Measurements from ENCODE around the gene MOV10L1.
"Not testable (repeated sequence)": the region's sequence is repeated elsewhere in the genome, so short reads cannot be mapped to it uniquely, and the experiment has no call there.

MOV10L1 gene

DNA sequence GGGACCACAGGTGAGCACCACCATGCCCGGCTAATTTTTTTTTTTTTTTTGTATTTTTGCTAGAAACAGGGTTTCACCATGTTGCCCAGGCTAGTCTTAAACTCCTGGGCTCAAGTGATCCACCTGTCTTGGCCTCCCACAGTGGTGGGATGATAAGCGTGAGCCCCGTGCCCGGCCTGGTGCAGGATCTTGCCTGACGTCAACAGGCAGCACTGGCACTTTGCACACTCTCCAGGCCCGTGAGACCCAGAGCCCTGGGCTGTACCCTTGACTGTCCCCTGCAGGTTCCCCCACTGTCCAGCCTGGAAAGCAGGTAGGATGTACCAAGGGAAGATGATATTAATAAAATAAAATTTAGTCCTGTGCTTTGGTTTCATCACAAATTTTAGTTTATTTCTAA lies 51.7 kb downstream of the MOV10L1 start:
- DNase-seq: no peak

- DNase-seq: no peak
Measured at GRCh38 chr22:50141891-50142363, 52.1 kb downstream of the MOV10L1 start.

DNA sequence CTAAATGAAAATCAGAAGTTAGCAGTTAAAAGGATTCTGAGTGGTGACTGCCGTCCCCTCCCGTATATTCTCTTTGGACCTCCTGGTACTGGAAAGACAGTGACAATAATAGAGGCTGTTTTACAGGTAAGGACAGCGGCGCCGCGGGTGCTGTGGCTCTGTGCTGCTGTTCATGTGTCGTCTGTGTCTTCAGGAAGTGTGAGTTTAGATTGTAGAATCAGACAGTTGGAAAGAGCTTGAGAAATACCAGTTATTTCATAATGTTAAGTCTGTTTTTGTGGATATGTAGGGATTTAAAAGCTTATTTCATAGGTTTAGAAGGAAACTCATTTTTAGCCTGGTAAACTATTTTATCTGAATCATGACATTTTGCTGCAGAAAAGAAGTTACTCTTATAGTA lies 53.3 kb downstream of the MOV10L1 start:
- no peak for DNase-seq

DNA sequence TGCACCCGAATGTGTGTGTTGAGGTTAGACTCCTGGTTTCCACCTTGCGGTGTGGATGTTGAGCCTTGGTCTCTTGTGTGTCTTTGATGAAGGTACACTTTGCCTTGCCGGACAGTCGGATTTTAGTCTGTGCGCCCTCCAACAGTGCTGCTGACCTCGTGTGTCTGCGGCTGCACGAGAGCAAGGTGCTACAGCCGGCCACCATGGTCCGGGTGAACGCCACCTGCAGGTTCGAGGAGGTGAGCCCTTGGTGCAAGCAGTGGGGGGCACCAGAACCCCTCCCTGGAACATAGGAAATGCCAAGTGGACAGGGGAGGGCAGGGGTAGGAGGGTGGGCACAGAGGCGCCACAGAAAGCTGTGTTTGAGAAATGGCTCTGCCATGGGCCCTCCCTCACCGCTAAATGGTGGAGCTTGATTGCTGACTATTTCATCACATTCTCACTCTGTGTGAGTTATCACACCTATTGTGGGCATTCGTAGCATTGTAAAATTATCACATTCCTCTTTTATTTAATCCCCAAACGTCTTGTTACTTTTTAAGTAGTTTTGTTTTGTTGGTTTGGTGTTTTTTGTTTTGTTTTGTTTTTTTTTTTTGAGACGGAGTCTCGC lies 54.3 kb downstream of the MOV10L1 start:
- DNase-seq: no peak

- DNase-seq: no peak
Measured at GRCh38 chr22:50145721-50146438, 56.1 kb downstream of the MOV10L1 start.

DNA sequence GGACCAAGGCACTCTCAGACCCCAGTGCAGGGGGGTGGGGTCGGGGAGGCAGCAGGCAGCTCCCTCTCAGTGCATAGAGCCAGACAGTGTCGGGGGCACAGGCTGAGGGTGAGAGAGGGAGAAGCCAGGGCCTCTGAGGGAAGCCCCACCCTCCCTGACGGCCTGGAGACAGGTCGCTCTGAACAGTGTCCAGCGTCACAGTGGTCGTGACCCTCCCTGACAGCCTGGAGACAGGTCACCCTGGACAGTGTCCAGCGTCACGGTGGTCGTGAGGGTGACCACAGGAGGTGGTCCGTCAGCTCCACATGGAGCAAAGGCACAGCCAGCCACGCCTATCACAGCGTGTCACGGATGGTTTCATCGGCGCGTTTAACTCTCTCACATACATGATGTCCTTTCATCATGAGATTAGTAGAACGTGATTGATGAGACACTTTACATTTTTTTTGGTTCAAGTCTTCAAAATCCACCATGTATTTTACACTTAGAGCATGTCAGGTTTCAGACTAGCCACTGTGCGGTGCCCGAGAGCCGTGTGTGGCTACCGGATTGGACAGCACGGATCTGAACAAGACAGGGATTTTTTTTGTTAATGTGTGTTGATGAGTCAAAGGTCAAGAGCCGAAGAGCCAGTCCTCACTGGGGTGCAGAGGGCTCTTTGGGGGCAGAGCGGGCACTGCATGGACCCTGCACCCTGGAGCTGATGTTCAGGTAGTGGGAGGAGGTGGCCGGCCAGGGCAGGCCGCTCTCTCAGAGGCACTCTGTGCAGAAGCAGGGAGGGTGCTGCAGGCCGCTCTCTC lies 56.8 kb downstream of the MOV10L1 start:
- DNase-seq: no peak

DNA sequence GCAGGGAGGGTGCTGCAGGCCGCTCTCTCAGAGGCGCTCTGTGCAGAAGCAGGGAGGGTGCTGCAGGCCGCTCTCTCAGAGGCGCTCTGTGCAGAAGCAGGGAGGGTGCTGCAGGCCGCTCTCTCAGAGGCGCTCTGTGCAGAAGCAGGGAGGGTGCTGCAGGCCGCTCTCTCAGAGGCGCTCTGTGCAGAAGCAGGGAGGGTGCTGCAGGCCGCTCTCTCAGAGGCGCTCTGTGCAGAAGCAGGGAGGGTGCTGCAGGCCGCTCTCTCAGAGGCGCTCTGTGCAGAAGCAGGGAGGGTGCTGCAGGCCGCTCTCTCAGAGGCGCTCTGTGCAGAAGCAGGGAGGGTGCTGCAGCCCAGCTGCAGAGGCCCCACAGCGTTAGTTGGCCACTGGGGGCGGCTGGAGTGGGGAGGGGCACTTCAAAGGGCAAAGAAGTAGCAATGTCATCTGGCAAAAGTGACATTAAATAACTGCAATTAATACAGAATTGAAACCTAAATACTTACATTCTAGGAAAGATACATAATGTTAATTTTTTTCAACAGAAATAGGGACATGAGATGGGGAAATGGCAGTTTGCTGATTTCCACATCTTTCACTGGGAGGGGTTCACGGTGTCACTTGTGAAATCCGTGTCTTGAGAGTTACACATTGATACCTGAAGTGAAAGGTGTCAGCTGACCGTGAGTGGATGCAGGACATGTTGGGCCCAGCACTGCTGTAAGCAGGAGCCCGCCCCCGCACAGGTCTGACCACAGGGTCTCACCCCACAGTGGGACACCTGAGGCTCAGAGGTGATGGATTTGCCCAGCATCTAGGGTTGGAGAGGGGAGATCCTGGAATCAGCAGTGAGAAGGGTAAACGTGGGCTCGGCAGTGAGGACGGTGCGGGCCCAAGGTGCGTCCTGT lies 57.7 kb downstream of the MOV10L1 start:
- not testable (repeated sequence) for DNase-seq

- no peak for DNase-seq
Measured at GRCh38 chr22:50148166-50148500, 58.3 kb downstream of the MOV10L1 start.

- DNase-seq: no peak
Measured at GRCh38 chr22:50148991-50149721, 59.4 kb downstream of the MOV10L1 start.

DNA sequence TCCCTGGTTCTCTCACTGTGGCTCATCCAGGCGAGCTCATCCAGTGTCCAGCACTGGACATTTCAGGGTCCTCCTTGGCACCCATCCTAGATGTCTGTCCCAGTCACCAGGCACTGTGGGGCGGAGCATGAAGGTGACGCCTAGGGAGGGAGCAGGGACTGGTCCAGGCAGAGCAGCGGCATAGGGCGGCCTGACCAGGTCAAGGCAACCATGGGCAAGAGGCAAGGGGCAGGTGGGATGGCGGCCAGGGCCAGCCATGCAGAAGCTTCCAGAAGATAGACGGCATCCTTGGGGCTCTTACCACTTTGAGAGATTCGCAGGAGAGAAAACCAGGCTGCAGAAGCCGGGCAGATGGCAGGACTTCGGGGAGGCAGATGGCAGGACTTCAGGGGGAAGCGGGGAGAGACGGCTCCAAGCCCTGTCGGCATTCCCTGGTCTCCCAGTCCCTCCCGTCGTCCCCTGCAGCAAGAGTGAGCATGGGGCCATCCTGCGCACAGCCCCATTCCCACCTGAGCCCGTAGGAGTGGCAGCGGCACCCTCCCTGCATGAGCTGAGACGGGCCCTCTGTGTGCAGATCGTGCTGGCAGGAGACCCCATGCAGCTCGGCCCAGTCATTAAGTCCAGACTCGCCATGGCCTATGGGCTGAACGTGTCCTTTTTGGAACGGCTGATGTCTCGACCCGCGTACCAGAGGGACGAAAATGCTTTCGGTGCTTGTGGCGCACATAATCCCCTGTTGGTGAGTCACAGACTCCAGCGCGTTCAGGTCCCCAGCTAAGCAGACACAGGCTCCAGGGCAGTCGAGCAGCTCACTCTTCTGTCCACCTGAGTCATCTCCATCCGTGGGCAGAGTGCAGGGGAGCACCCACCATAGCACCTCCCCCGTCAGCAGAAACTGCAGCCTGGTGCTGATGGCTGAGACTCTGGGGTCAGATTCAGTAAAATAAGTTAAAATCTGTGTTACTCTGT lies 60.6 kb downstream of the MOV10L1 start:
- DNase-seq: no peak

DNA sequence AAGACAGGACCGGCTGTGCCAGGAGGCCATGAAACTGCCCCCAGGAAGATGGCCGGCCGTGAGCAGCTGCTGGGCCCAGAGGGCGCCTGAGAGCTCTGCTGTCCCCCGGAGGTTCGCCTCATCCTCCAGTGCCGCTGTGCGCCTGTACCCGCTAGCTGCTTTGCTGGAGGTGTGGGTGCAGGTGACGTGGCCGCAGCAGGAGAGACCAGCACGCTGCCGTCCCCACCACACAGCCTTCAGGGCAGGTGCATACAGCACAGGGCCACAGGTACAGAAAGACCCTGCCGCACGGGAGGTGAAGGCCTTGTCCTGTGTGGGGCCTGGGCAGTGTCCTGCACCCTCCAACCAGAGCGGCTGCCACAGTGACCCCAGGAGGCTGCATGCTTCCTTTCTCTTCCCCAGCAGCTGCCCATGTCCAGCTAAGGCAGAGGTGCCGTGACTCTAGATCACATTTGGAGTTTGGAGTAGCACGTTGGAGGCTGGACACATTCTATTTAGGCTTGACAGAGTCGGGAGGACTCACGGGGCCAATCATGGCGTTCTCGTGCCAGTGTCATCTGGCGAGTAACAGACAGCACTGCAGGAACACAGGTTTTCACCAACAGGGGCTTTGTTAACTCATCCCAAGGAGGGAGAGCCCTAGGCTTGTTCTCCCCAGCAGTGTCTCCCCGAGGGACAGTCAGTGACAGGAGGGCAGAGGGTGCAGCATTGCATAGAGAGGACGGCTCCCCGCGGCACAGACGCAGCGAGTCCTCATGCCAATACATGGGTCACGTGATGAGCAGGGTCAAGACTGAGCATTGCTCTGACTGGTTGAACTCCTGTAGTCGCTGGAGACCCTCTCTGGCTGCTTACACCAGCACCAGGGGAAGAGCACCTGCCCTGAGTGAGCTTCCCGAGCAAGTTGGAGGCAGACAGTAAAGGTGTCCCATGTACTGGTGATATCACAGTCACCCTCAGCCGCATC lies 62.0 kb downstream of the MOV10L1 start:
- no peak for DNase-seq

DNA sequence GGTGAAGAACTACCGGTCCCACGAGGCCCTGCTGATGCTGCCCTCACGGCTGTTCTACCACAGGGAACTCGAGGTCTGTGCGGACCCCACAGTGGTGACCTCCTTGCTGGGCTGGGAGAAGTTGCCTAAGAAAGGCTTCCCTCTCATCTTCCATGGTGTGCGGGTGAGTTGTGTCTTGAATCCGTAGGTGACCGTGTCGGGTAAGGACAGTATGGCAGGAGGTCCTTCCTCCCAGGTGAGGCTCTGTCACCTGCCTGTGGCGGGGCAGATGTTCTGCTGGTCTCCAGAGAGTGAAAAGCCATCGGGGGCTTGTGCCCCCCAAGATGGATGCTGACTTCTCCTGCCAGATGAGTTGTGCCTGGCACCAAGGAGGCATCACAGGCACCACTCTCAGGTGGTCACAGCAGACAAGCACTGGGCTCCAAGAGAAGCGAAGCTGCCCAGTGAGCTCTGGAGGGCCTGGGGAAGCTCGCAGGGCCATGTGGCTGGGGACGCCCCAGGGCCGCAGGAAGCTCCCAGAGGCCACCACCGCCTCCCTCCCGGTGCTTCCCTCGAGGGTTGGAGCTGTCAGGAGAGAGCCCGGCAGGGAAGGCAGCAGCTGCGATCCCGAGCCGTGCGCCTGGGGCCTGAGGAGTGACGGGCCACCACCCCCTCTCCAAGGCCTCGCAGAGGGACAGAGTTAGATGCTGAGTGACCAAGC lies 63.4 kb downstream of the MOV10L1 start:
- no peak for DNase-seq

DNA sequence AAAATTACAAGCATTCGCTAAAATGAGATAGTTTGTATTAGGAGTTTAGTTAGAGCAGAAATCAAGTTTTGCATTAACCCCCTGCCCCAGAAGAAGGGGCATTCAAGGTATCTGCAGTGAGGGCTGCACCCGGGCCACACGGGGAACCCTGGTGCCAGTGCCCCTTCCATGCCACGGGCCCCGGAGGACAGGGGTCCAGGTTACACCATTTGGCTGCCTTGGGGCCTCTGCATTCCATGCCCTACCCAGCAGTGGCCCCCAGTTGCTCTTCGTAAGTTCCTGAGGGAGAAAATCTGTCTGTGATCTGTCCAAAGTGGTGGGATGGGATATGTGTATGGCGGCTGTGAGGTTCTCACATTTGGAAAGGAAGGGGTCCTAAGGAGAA lies 63.9 kb downstream of the MOV10L1 start:
- DNase-seq: no peak

- DNase-seq: no peak
Measured at GRCh38 chr22:50157709-50158375, 68.0 kb downstream of the MOV10L1 start.

GRCh38 chr22:50160947-50161346 lies 71.1 kb downstream of the MOV10L1 start:
- no peak for DNase-seq

DNA sequence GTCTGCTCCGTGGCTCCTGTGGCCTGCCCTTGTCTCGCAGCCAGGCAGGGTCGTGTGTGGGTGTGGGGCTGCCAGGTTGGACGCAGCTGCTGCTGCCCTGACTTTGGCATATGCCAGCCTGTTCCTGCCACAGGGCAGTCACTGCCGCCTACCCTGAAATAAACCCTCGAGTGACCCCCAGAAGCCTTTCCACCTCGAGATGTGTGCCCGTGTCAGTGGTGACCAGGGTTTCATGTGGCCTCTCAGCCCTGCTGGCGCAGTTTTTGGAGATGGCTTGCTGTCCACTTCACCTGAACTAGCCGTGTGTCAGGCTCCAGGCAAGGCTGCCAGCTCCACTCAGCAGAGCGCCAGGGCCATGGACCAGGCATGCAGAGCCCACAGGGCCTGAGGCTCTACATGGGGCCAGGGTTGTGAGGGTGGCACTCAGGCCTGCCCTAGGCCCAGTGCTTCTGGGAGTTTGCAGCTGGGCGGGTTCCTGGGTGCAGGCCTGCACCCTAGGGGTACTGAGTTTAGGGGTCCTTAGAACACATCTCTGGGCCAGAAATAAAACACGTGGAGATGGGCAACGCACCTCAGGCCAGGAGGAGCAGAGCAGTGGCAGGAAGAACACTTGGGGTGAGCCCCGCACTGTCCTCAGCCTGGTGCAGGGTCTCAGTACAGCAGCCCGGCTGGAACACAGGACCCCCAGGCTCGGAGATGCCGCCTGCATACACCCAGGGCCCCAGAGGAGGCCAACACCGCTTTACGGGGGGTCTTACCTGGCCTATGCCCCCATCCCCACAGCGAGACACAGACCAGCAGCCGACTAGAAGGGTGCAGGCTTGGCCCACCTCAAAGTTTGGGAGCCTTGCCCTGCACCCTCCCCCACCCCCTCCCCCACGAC lies 71.9 kb downstream of the MOV10L1 start:
- DNase-seq: no peak

- DNase-seq: no peak
Measured at GRCh38 chr22:50162391-50162956, 72.7 kb downstream of the MOV10L1 start.
